Astrocyte (in vitro differentiated cells and primary cell): ENCODE data around the gene RGS9.

Experiments used
- EZH2 ChIP-seq: IDR thresholded peaks from 2 replicates; pipeline ENCODE4 v1.6.1; 2012; ENCODE audit warnings: mild to moderate bottlenecking, low read length, inconsistent platforms; ENCODE audit not compliant: insufficient read depth
- TF ChIP-seq, protein P1 (sequence below): IDR thresholded peaks from 2 replicates; pipeline ENCODE4 v1.5.1; 2011; ENCODE audit warnings: low read depth, mild to moderate bottlenecking, inconsistent platforms, low read length, moderate library complexity; ENCODE audit not compliant: insufficient read depth

DNA sequence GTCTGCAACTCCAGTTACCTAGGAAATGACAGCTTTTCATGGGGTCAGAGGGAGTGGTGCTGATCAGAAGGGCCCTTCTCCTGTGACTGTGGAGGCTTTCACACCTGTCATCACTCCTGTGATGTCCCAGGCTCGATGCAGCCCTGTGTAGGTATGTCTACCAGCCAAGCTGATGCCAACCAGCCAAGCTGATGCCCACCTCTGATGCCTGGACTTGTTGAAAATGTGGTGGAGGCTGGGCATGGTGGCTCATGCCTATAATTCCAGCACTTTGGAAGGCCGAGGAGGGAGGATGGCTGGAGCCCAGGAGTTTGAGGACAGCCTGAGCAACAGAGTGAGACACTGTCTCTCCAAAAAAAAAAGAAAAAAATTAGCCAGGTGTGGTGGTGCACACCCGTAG is 33.7 kb upstream of the RGS9 start:
- TF ChIP-seq, protein P1, sequence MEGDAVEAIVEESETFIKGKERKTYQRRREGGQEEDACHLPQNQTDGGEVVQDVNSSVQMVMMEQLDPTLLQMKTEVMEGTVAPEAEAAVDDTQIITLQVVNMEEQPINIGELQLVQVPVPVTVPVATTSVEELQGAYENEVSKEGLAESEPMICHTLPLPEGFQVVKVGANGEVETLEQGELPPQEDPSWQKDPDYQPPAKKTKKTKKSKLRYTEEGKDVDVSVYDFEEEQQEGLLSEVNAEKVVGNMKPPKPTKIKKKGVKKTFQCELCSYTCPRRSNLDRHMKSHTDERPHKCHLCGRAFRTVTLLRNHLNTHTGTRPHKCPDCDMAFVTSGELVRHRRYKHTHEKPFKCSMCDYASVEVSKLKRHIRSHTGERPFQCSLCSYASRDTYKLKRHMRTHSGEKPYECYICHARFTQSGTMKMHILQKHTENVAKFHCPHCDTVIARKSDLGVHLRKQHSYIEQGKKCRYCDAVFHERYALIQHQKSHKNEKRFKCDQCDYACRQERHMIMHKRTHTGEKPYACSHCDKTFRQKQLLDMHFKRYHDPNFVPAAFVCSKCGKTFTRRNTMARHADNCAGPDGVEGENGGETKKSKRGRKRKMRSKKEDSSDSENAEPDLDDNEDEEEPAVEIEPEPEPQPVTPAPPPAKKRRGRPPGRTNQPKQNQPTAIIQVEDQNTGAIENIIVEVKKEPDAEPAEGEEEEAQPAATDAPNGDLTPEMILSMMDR, result no peak
- no peak for TF ChIP-seq EZH2
